NCI-H1694 (cell line): ENCODE measurements around the gene SLC35A3.
A peak's percentile ranks its signal among the peaks of the same experiment; 100 is the strongest.
"Not testable (repeated sequence)": the region's sequence is repeated elsewhere in the genome, so short reads cannot be mapped to it uniquely, and the experiment has no call there.

ENCODE experiments used
- DNase-seq: peaks from one replicate; lab custom pipeline; 2025; lab: John Stamatoyannopoulos, UW

SLC35A3 gene

GRCh38 chr1:99975529-99975928, 5.7 kb downstream of the SLC35A3 start:
- no peak for DNase-seq

GRCh38 chr1:99977326-99977725, 7.5 kb downstream of the SLC35A3 start:
- not testable (repeated sequence) for DNase-seq

GRCh38 chr1:99978218-99978617, 8.4 kb downstream of the SLC35A3 start:
- DNase-seq = no peak

- no peak for DNase-seq
Measured at GRCh38 chr1:99979091-99979490, 9.3 kb downstream of the SLC35A3 start.

- no peak for DNase-seq
Measured at GRCh38 chr1:99980928-99981327, 11.1 kb downstream of the SLC35A3 start.

GRCh38 chr1:99986656-99987225, 16.9 kb downstream of the SLC35A3 start:
- no peak for DNase-seq

- DNase-seq = no peak
Measured at GRCh38 chr1:99988210-99988765, 18.5 kb downstream of the SLC35A3 start.

GRCh38 chr1:99992044-99992722, 22.4 kb downstream of the SLC35A3 start:
- DNase-seq = no peak

GRCh38 chr1:99992760-99993467, 23.1 kb downstream of the SLC35A3 start:
- DNase-seq = no peak

GRCh38 chr1:99993468-99993845, 23.7 kb downstream of the SLC35A3 start:
- no peak for DNase-seq

- DNase-seq = no peak
Measured at GRCh38 chr1:99994496-99994895, 24.7 kb downstream of the SLC35A3 start.

GRCh38 chr1:99996951-99997350, 27.2 kb downstream of the SLC35A3 start:
- DNase-seq = no peak

GRCh38 chr1:100001462-100001861, 31.7 kb downstream of the SLC35A3 start:
- no peak for DNase-seq

GRCh38 chr1:100005424-100005823, 35.6 kb downstream of the SLC35A3 start:
- DNase-seq = no peak

GRCh38 chr1:100006688-100007087, 36.9 kb downstream of the SLC35A3 start:
- DNase-seq = no peak

GRCh38 chr1:100009458-100009857, 39.7 kb downstream of the SLC35A3 start:
- no peak for DNase-seq

- DNase-seq = no peak
Measured at GRCh38 chr1:100010804-100011203, 41.0 kb downstream of the SLC35A3 start.

GRCh38 chr1:100019220-100019619, 49.4 kb downstream of the SLC35A3 start:
- no peak for DNase-seq

GRCh38 chr1:100023482-100023881, 53.7 kb downstream of the SLC35A3 start:
- DNase-seq = no peak

GRCh38 chr1:100027212-100027611, 57.4 kb downstream of the SLC35A3 start:
- no peak for DNase-seq

- no peak for DNase-seq
Measured at GRCh38 chr1:100028765-100029164, 59.0 kb downstream of the SLC35A3 start.

GRCh38 chr1:100034470-100034869, 64.7 kb downstream of the SLC35A3 start:
- peak; percentile 31 for DNase-seq

GRCh38 chr1:100035214-100035613, 65.4 kb downstream of the SLC35A3 start:
- DNase-seq = no peak
